ENCODE measurements around the gene THYN1. TPM values are rescaled to one million over a fixed set of nuclear protein-coding genes. Genes with fewer than 3 reads are reported as not detected.

THYN1 gene
- total RNA-seq, 1 experiment from 2014 or later, result 48.4 TPM

- peak; percentile 9 for DNase-seq (ENCODE audit: low read depth)
Measured at GRCh38 chr11:134223121-134223520, 30.0 kb downstream of the THYN1 start.

- DNase-seq (ENCODE audit: low read depth), result no peak
Measured at GRCh38 chr11:134216816-134217215, 36.3 kb downstream of the THYN1 start.

GRCh38 chr11:134215836-134216235, 37.3 kb downstream of the THYN1 start:
- DNase-seq (ENCODE audit: low read depth), result no peak

- DNase-seq (ENCODE audit: low read depth), result peak; percentile 14
Measured at GRCh38 chr11:134207538-134208239, 45.5 kb downstream of the THYN1 start.

GRCh38 chr11:134206185-134206584, 47.0 kb downstream of the THYN1 start:
- DNase-seq (ENCODE audit: low read depth), result no peak

GRCh38 chr11:134205729-134206128, 47.4 kb downstream of the THYN1 start:
- no peak for DNase-seq (ENCODE audit: low read depth)

- peak; percentile 46 for DNase-seq (ENCODE audit: low read depth)
Measured at GRCh38 chr11:134202661-134203060, 50.5 kb downstream of the THYN1 start.

- DNase-seq (ENCODE audit: low read depth), result no peak
Measured at GRCh38 chr11:134200688-134201087, 52.5 kb downstream of the THYN1 start.

GRCh38 chr11:134199531-134199930, 53.6 kb downstream of the THYN1 start:
- no peak for DNase-seq (ENCODE audit: low read depth)

Other genes starting within 250 kb of the THYN1 start
- 116 and 152 TPM in 2 replicates for gene JAM3, start 184.3 kb downstream of the THYN1 start, total RNA-seq (2014; rRNA removed)
- gene NCAPD3, start 29.4 kb downstream of the THYN1 start, total RNA-seq (2014; rRNA removed), result 30.6 and 38.9 TPM in 2 replicates
- gene VPS26B, start 28.7 kb downstream of the THYN1 start, total RNA-seq (2014; rRNA removed), result 35.8 and 39.6 TPM in 2 replicates
- 23.4 and 25.2 TPM in 2 replicates for gene ACAD8, start 216 bp upstream of the THYN1 start, total RNA-seq (2014; rRNA removed)
- gene GLB1L3, start 23.0 kb upstream of the THYN1 start, total RNA-seq (2014; rRNA removed), result not detected in 2 replicates
- not detected in 2 replicates for gene GLB1L2, start 78.6 kb upstream of the THYN1 start, total RNA-seq (2014; rRNA removed)
- not detected in 2 replicates for gene B3GAT1, start 158.9 kb upstream of the THYN1 start, total RNA-seq (2014; rRNA removed)